MM.1S (cell line): Measurements from ENCODE around the gene MAGI2.

Experiments used
- DNase-seq: peaks from one replicate; pipeline ENCODE4 v3.0.0-alpha.2; 2015
- H2AFZ ChIP-seq: fragments of 300-600 bp; sonication (generic); 2 replicates; pipeline ENCODE4 v1.6.0; 2016; ENCODE audit warnings: antibody characterized with exemption, low read length
- H3F3A ChIP-seq: fragments of 300-600 bp; sonication (generic); 2 replicates; pipeline ENCODE4 v1.6.1; 2016; ENCODE audit warnings: mild to moderate bottlenecking, antibody characterized with exemption, low read length, moderate library complexity, mixed read lengths; ENCODE audit not compliant: insufficient read depth
- H3K27ac ChIP-seq: fragments of 300-600 bp; sonication (generic); 2 replicates; pipeline ENCODE4 v1.5.1; 2016; ENCODE audit warnings: mild to moderate bottlenecking, low read length
- H3K27me3 ChIP-seq: fragments of 300-600 bp; sonication (generic); replicated peaks from 2 replicates; pipeline ENCODE4 v1.6.0; 2016; ENCODE audit warnings: low read length; ENCODE audit not compliant: insufficient read depth
- H3K36me3 ChIP-seq: fragments of 300-600 bp; sonication (generic); replicated peaks from 2 replicates; pipeline ENCODE4 v1.6.1; 2016; ENCODE audit warnings: mild to moderate bottlenecking, low read length, mixed read lengths; ENCODE audit not compliant: insufficient read depth
- H3K4me1 ChIP-seq: fragments of 300-600 bp; sonication (generic); 2 replicates; pipeline ENCODE4 v1.6.1; 2016; ENCODE audit warnings: low read length, mixed read lengths
- H3K4me2 ChIP-seq: fragments of 300-600 bp; sonication (generic); 2 replicates; pipeline ENCODE4 v1.6.0; 2016; ENCODE audit warnings: low read depth, low read length
- H3K4me3 ChIP-seq: fragments of 300-600 bp; sonication (generic); 2 replicates; pipeline ENCODE4 v1.5.1; 2016; ENCODE audit warnings: low read length, mixed read lengths
- H3K79me2 ChIP-seq: fragments of 300-600 bp; sonication (generic); 2 replicates; pipeline ENCODE4 v1.6.1; 2016; ENCODE audit warnings: mixed run types, low read length, mixed read lengths
- H3K9ac ChIP-seq: fragments of 300-600 bp; sonication (generic); 2 replicates; pipeline ENCODE4 v1.6.1; 2016; ENCODE audit warnings: low read length, mixed read lengths
- H3K9me2 ChIP-seq: fragments of 300-600 bp; sonication (generic); replicated peaks from 2 replicates; pipeline ENCODE4 v1.6.1; 2016; ENCODE audit warnings: mild to moderate bottlenecking, low read length, mixed read lengths; ENCODE audit not compliant: insufficient read depth
- H3K9me3 ChIP-seq: fragments of 300-600 bp; sonication (generic); replicated peaks from 2 replicates; pipeline ENCODE4 v1.6.1; 2016; ENCODE audit warnings: mild to moderate bottlenecking, low read length, mixed read lengths; ENCODE audit not compliant: insufficient read depth
- H4K20me1 ChIP-seq: fragments of 300-600 bp; sonication (generic); 2 replicates; pipeline ENCODE4 v1.6.1; 2016; ENCODE audit warnings: mild to moderate bottlenecking, low read length, moderate library complexity, mixed read lengths; ENCODE audit not compliant: insufficient read depth
- EZH2 ChIP-seq: fragments of 300-600 bp; sonication (generic); optimal IDR thresholded peaks from 2 replicates; pipeline ENCODE3; 2017; ENCODE audit warnings: low read depth, mild to moderate bottlenecking, antibody characterized with exemption, low read length, mixed read lengths
- EZH2phosphoT487 ChIP-seq: fragments of 300-600 bp; sonication (generic); IDR thresholded peaks from 2 replicates; pipeline ENCODE4 v1.6.1; 2018; ENCODE audit warnings: antibody characterized with exemption, low read length
- TF ChIP-seq, protein P1 (sequence below): fragments of 300-600 bp; sonication (generic); IDR thresholded peaks from 2 replicates; pipeline ENCODE4 v1.5.1; 2016; ENCODE audit warnings: antibody characterized with exemption, low read length, mixed read lengths

Gene MAGI2

GRCh38 chr7:78074713-78075112 lies 1378.8 kb downstream of the MAGI2 start:
- Histone ChIP-seq H3K36me3 (no peaks in the 10 kb centered on the region), H3K9me2 (no peaks in the 10 kb centered on the region), H3K9me3 (no peaks in the 10 kb centered on the region), H3K79me2 (no peaks in the 10 kb centered on the region), H3F3A (no peaks in the 10 kb centered on the region), H3K4me2 (no peak overlapping the region), H3K27me3 (no peaks in the 10 kb centered on the region), H4K20me1 (no peaks in the 10 kb centered on the region), H2AFZ (no peak overlapping the region), H3K27ac (no peak overlapping the region), H3K9ac (no peak overlapping the region), H3K4me3 (no peak overlapping the region), H3K4me1 (no peaks in the 10 kb centered on the region)
- TF ChIP-seq, protein P1, sequence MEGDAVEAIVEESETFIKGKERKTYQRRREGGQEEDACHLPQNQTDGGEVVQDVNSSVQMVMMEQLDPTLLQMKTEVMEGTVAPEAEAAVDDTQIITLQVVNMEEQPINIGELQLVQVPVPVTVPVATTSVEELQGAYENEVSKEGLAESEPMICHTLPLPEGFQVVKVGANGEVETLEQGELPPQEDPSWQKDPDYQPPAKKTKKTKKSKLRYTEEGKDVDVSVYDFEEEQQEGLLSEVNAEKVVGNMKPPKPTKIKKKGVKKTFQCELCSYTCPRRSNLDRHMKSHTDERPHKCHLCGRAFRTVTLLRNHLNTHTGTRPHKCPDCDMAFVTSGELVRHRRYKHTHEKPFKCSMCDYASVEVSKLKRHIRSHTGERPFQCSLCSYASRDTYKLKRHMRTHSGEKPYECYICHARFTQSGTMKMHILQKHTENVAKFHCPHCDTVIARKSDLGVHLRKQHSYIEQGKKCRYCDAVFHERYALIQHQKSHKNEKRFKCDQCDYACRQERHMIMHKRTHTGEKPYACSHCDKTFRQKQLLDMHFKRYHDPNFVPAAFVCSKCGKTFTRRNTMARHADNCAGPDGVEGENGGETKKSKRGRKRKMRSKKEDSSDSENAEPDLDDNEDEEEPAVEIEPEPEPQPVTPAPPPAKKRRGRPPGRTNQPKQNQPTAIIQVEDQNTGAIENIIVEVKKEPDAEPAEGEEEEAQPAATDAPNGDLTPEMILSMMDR, result no peak
- TF ChIP-seq EZH2phosphoT487 (no peak), EZH2 (no peak)
- no peak for DNase-seq

GRCh38 chr7:78073609-78074382 lies 1379.7 kb downstream of the MAGI2 start:
- Histone ChIP-seq H3K9me2 (no peaks in the 10 kb centered on the region), H3K4me1 (no peaks in the 10 kb centered on the region), H3K27me3 (no peaks in the 10 kb centered on the region), H3K4me2 (no peak overlapping the region), H2AFZ (no peak overlapping the region), H3K79me2 (no peaks in the 10 kb centered on the region), H3F3A (no peaks in the 10 kb centered on the region), H3K36me3 (no peaks in the 10 kb centered on the region), H3K4me3 (no peak overlapping the region), H3K9ac (no peak overlapping the region), H4K20me1 (no peaks in the 10 kb centered on the region), H3K27ac (no peak overlapping the region), H3K9me3 (no peaks in the 10 kb centered on the region)
- TF ChIP-seq EZH2 (no peak), EZH2phosphoT487 (no peak)
- TF ChIP-seq, protein P1, result no peak
- DNase-seq, result no peak

- DNase-seq, result no peak
- Histone ChIP-seq H3K27ac (no peak overlapping the region), H3K36me3 (no peaks in the 10 kb centered on the region), H3K27me3 (no peaks in the 10 kb centered on the region), H3F3A (no peaks in the 10 kb centered on the region), H4K20me1 (no peaks in the 10 kb centered on the region), H3K4me3 (no peak overlapping the region), H3K4me2 (no peak overlapping the region), H3K9ac (no peak overlapping the region), H3K9me2 (no peaks in the 10 kb centered on the region), H3K4me1 (no peaks in the 10 kb centered on the region), H3K9me3 (no peaks in the 10 kb centered on the region), H3K79me2 (no peaks in the 10 kb centered on the region), H2AFZ (no peak overlapping the region)
- TF ChIP-seq EZH2, result no peak
- TF ChIP-seq, protein P1, result no peak
- TF ChIP-seq EZH2phosphoT487, result no peak
Observed at GRCh38 chr7:78072201-78072590, 1381.3 kb downstream of the MAGI2 start.
